Gastrocnemius medialis (tissue), 4 donors: Measurements from ENCODE around the gene MASP1. TPM values are rescaled to one million over a fixed set of nuclear protein-coding genes. Genes with fewer than 3 reads are reported as not detected.

Experiments used
- ATAC-seq, 2 donors: fragments of 150-250 bp; one replicate each; pipeline ENCODE4 v1.9.1; 2016
- DNase-seq, 2 donors: peaks; one replicate each; pipeline ENCODE4 v3.0.0-alpha.2; 2019
- H3K27ac ChIP-seq, 4 donors: fragments of 200-600 bp; sonication (generic); 1 replicate in 1 of 4; 2 replicates in 3 of 4; pipeline ENCODE4 v1.5.1; 2016 to 2018; ENCODE audit warnings: mild to moderate bottlenecking in 2 of 4, moderate library complexity in 1 of 4
- H3K27me3 ChIP-seq, 3 donors: fragments of 200-600 bp; sonication (generic) in 2 of 3; 1 replicate in 1 of 3; 2 replicates in 2 of 3; pipeline versions ENCODE4 v1.5.1 to v1.6.0; 2016 to 2019; ENCODE audit warnings: mild to moderate bottlenecking in 1 of 3, moderate library complexity in 1 of 3
- H3K36me3 ChIP-seq, 2 donors: fragments of 200-600 bp; sonication (generic) in 1 of 2; one replicate each; pipeline ENCODE4 v1.5.1; 2017 to 2018
- H3K4me1 ChIP-seq, 2 donors: fragments of 200-600 bp; sonication (generic) in 1 of 2; one replicate each; pipeline ENCODE4 v1.5.1; 2016 to 2017; ENCODE audit warnings: mild to moderate bottlenecking in 2 of 2
- H3K4me3 ChIP-seq, 4 donors: fragments of 200-600 bp; sonication (generic) in 3 of 4; 1 replicate in 1 of 4; 2 replicates in 3 of 4; pipeline ENCODE4 v1.5.1; 2016 to 2019; ENCODE audit warnings: mild to moderate bottlenecking in 2 of 4
- H3K9me3 ChIP-seq, 3 donors: fragments of 200-600 bp; sonication (generic) in 2 of 3; 1 replicate in 1 of 3; 2 replicates in 2 of 3; pipeline ENCODE4 v1.5.1; 2016 to 2019
- POLR2A ChIP-seq, 2 donors: fragments of 450-650 bp; IDR thresholded peaks; one replicate each; pipeline ENCODE4 v1.6.1; 2017; ENCODE audit warnings: antibody characterized with exemption in 2 of 2, mild to moderate bottlenecking in 2 of 2, moderate library complexity in 2 of 2
- in situ Hi-C, 4 donors: fragments of 200-750 bp; cut with MboI; loops; one replicate each; pipeline versions ENCODE4 v1.15.0 to v1.8.0; 2017; ENCODE audit warnings: low sequenced_read_pairs in 4 of 4
- intact Hi-C: fragments of 100-400 bp; cut with DNase I; formaldehyde crosslinking; loops from one replicate; pipeline ENCODE4 v1.15.1; 2023; ENCODE audit warnings: low total_unique reads
- total RNA-seq, 4 donors: library from RNA; depleted of rRNA; stranded (reverse); fragments of >200 nt; gene quantifications; one replicate each; pipeline versions ENCODE4 v1.1.0 to v1.2.3, GENCODE V29; 2016
- TF ChIP-seq, protein P1 (sequence below), 5 experiments: fragments of 450-650 bp in 3 of 5; fragments of 200-600 bp in 2 of 5; sonication (generic) in 2 of 5; IDR thresholded peaks in 4 of 5; conservative IDR thresholded peaks in 1 of 5; 1 replicate in 4 of 5; 2 replicates in 1 of 5; pipeline ENCODE4 v1.5.1; 2016 to 2019; ENCODE audit warnings: antibody characterized with exemption in 5 of 5, mild to moderate bottlenecking in 3 of 5, moderate library complexity in 3 of 5

MASP1 gene
- total RNA-seq, 4 donors from 2014 or later, result 0.27 to 7.3 (median 2.6) TPM

DNA sequence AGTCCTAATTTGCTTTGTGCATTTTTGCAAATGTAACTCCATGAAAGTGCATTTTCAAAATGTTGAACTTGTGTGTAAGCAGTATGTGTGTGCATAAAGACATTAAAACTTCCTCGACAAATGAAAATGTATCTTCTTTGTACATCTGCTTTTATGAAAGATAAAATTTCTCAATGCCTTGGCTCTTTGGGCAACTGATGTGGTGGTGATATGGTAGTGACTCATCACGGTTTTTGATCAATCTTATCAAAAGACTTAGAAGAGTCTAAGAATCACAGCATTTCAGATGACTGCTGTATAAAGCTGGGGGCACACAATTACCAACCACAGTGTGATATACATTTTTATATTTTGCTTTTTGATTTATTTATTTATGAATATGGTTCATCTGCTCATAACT, 5.4 kb upstream of the MASP1 start:
- DNase-seq, result no peak
- in situ Hi-C loops, result loop anchor here in 1 of 4 donors (10.0 kb wide), 1 partner anchor 72 kb away; no protein-coding TSS in a partner anchor
- H3K4me3 ChIP-seq, result no peak overlapping the region
- ATAC-seq, result no peak
- TF ChIP-seq POLR2A (IDR thresholded peaks at IDR 0.05), result no peak
- TF ChIP-seq, protein P1, sequence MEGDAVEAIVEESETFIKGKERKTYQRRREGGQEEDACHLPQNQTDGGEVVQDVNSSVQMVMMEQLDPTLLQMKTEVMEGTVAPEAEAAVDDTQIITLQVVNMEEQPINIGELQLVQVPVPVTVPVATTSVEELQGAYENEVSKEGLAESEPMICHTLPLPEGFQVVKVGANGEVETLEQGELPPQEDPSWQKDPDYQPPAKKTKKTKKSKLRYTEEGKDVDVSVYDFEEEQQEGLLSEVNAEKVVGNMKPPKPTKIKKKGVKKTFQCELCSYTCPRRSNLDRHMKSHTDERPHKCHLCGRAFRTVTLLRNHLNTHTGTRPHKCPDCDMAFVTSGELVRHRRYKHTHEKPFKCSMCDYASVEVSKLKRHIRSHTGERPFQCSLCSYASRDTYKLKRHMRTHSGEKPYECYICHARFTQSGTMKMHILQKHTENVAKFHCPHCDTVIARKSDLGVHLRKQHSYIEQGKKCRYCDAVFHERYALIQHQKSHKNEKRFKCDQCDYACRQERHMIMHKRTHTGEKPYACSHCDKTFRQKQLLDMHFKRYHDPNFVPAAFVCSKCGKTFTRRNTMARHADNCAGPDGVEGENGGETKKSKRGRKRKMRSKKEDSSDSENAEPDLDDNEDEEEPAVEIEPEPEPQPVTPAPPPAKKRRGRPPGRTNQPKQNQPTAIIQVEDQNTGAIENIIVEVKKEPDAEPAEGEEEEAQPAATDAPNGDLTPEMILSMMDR (IDR thresholded peaks at IDR 0.05 in 4 of 5, conservative IDR thresholded peaks at IDR 0.05 in 1 of 5), result no peak
- intact Hi-C loops, result loop anchor here (2.0 kb wide), 1 partner anchor 76 kb away; no protein-coding TSS in a partner anchor
- no peaks in the 10 kb centered on the region for H3K9me3 ChIP-seq
- H3K27ac ChIP-seq, result no peak overlapping the region
- H3K4me1 ChIP-seq, result peaks cover 0 to 20% of the 10 kb centered on the region in 2 donors
- H3K36me3 ChIP-seq, result no peaks in the 10 kb centered on the region
- H3K27me3 ChIP-seq, result no peaks in the 10 kb centered on the region

DNA sequence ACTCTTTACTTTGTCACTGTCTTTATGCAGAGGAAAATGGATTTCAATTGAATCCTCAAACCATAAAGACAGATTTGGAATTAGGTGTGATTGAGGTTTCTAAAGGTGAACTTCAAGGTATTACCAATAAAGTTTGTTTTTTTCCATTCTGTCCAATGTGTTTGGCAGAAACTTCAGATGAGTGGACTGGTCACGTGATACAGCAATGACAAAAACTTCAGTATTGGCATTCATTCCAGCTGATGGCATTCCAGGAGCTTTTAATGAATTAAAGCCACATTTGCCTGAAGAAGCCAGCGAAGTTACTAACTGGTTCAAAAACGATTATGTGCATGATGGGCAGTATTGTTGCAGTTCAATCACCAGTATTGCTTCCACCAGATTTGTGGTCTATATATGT, 4.5 kb upstream of the MASP1 start:
- intact Hi-C loops, result loop anchor here (2.0 kb wide), 1 partner anchor 75 kb away; no protein-coding TSS in a partner anchor

DNA sequence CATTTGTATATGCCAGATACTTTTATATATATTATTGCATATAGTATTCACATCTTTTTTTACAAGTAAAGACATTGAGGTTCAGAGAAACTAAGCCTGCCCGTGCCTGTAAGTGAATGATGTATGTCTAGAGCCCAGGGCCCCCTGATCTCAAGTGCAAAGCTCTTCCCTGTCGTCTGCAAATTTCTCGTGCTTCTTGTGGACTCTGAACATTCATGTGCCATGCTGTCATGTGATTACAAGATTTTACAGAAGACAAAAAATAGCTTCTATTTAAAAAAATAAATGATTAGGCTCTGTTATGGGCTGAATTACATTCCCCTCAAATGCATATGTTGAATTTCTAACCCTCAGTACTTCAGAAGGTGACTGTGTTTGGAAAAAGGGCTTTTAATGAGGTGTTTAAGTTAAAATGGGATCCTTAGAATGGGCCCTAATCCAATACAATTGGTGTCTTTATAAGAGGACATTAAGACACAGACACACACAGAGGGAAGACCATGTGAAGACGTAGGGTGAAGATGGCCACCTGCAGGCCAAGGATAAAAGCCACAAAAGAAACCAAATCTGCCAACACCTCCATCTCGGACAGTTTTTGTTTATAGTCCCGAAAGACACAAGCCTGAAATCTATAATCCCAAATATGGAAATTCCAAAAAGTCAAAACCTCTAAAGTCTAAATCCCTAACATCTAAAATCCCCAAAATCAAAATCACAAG, 3.9 kb upstream of the MASP1 start:
- in situ Hi-C loops (loop anchor here in 1 of 4 donors (10.0 kb wide), 1 partner anchor 71 kb away; no protein-coding TSS in a partner anchor), intact Hi-C loops (loop anchor here (2.0 kb wide), 1 partner anchor 75 kb away; no protein-coding TSS in a partner anchor)
- ATAC-seq, result no peak
- peaks cover 5 to 34% of the 10 kb centered on the region in 2 donors for H3K4me1 ChIP-seq
- DNase-seq, result no peak
- no peaks in the 10 kb centered on the region for H3K27me3 ChIP-seq
- no peak overlapping the region for H3K27ac ChIP-seq
- no peak overlapping the region for H3K4me3 ChIP-seq
- H3K36me3 ChIP-seq, result no peaks in the 10 kb centered on the region
- H3K9me3 ChIP-seq, result no peaks in the 10 kb centered on the region
- no peak for TF ChIP-seq POLR2A (IDR thresholded peaks at IDR 0.05)
- TF ChIP-seq, protein P1 (IDR thresholded peaks at IDR 0.05 in 4 of 5, conservative IDR thresholded peaks at IDR 0.05 in 1 of 5), result peak in 4 of 5 experiments; percentile 6 to 35 (median 16)

More for the DNA sequence above, 4.5 kb upstream of the MASP1 start:
- peaks cover 2 to 28% of the 10 kb centered on the region in 2 donors for H3K4me1 ChIP-seq
- no peaks in the 10 kb centered on the region for H3K36me3 ChIP-seq
- no peak overlapping the region for H3K27ac ChIP-seq
- H3K9me3 ChIP-seq, result no peaks in the 10 kb centered on the region
- in situ Hi-C loops, result loop anchor here in 1 of 4 donors (10.0 kb wide), 1 partner anchor 71 kb away; no protein-coding TSS in a partner anchor
- TF ChIP-seq, protein P1 (IDR thresholded peaks at IDR 0.05 in 4 of 5, conservative IDR thresholded peaks at IDR 0.05 in 1 of 5), result no peak
- TF ChIP-seq POLR2A (IDR thresholded peaks at IDR 0.05), result no peak
- no peak for DNase-seq
- no peak for ATAC-seq
- H3K4me3 ChIP-seq, result no peak overlapping the region
- H3K27me3 ChIP-seq, result no peaks in the 10 kb centered on the region

DNA sequence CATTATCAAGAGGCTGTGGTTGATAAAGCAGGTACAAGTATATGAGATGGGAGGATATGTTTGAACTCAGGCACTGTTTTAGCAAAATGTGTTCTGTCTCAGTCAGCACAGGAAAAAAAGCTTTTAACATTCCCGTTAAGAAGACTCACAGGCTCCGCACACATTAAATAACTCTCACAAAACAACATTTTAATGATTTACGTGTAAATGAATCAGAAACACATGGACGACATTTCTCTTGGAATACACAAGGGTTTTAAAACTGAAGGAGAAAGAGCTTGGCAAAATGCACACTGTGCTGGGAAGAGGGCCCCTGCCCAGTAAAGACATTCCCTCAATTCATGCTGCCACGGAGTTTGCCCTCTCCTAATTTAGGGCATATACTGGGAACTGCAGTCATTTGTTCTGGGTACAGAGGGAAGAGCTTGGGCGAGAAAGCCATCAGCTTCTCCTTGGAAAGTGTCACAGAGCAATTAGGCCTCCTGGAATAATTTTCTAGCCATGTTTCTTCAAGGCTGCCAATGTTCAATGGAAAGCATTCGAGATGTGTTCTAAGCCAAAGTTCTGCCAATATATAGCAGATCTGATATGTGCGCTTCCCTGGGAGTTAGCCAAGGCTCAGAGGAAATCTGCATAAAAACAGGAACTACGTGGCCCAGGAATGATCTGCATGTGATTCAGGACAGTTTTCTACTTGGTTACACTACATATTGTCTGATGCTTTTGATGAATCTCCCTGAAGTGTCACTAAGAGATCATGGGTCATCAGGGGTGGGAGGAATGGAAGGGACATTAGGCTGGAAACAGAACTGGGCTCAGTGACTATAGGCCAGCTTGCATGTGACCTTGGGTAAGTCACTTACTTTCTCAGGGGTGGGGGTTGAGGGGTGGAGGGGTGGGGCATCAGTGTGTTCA, 2.2 kb upstream of the MASP1 start:
- in situ Hi-C loops, result loop anchor here in 1 of 4 donors (10.0 kb wide), 1 partner anchor 69 kb away; no protein-coding TSS in a partner anchor
- peaks cover 5 to 49% of the 10 kb centered on the region in 2 donors for H3K4me1 ChIP-seq
- intact Hi-C loops, result no loop called here
- DNase-seq, result no peak
- H3K36me3 ChIP-seq, result no peaks in the 10 kb centered on the region
- H3K9me3 ChIP-seq, result no peaks in the 10 kb centered on the region
- H3K27me3 ChIP-seq, result no peaks in the 10 kb centered on the region
- H3K4me3 ChIP-seq, result no peak overlapping the region
- no peak for TF ChIP-seq POLR2A (IDR thresholded peaks at IDR 0.05)
- TF ChIP-seq, protein P1 (IDR thresholded peaks at IDR 0.05 in 4 of 5, conservative IDR thresholded peaks at IDR 0.05 in 1 of 5), result no peak
- H3K27ac ChIP-seq, result peak overlapping the region in 1 of 4 donors; percentile 72
- ATAC-seq, result no peak
